HG02852 (cell line): Measurements from ENCODE around the gene FRS2.

Experiments
- ATAC-seq: cut with Tn5 transposase; IDR thresholded peaks from one replicate; pipeline ENCODE4 v1.9.1; 2021; ENCODE audit warnings: mild to moderate bottlenecking, moderate library complexity; ENCODE audit not compliant: unreplicated experiment

The FRS2 gene

GRCh38 chr12:69459477-69459876, 10.7 kb upstream of the FRS2 start:
- ATAC-seq = no peak

DNA sequence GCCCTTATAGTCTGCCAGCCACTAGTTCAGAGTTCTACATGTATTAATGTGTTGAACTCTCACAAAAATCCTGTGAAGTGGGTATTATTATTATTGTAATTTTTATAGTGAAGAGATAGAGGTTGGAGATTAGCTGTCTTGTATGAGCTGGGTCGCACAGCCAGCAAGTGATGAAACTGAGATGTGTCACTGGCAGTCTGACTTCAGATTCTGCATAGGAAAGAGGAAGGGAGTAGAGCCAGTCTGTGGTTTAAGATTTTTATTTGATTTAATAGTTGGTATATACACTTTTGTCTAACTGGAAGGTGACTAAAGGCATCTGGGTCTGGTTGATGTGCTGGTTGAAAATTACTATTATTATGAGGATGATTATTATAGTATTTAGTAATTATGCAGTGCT, 5.8 kb upstream of the FRS2 start:
- ATAC-seq = no peak

DNA sequence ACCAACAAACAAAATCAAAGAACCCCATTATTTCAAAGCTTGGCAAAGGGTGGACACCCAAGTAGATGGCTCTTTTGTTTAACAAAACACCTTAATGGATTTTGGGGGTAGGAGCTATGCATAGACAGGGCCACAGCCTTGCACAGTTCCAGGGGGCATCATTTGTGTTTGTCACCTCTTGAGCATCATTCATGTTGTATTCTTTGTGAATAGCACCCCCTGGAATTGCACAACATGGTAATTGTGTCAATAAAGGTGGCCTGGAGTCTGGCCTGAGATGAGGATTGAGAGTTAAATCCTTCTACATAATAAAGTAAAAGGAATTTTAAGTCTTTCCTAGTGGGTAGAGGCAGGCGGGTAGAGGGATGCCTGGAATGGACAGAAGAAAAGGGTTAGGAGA, 3.3 kb upstream of the FRS2 start:
- no peak for ATAC-seq

- no peak for ATAC-seq
Observed at GRCh38 chr12:69467366-69467765, 2.8 kb upstream of the FRS2 start.

- no peak for ATAC-seq
Observed at GRCh38 chr12:69468237-69469026, 1.8 kb upstream of the FRS2 start.

- no peak for ATAC-seq
Observed at GRCh38 chr12:69469854-69470188, 367 bp upstream of the FRS2 start.

- ATAC-seq = no peak
Observed at GRCh38 chr12:69471076-69471430, 865 bp downstream of the FRS2 start.

GRCh38 chr12:69471667-69472385, 1.6 kb downstream of the FRS2 start:
- ATAC-seq = no peak

DNA sequence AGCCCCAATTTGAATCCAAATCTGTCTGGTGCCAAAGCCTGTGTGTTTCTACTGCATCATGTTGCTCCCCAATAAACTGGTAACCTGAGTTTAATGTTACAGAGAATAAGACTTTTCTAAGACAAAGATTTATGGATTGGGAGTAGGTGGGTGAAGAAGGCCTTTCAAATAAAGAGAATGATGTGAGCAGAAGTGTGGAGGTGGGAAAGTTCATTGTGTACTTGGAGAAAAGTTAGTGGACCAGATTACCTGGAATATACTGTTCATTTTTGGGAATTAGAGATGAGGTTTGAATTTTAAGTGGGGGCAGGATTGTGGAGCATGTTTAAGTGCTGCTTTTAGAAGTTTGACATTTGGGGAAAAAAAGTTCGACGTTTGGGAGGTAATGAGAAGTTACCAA, 3.1 kb downstream of the FRS2 start:
- no peak for ATAC-seq

DNA sequence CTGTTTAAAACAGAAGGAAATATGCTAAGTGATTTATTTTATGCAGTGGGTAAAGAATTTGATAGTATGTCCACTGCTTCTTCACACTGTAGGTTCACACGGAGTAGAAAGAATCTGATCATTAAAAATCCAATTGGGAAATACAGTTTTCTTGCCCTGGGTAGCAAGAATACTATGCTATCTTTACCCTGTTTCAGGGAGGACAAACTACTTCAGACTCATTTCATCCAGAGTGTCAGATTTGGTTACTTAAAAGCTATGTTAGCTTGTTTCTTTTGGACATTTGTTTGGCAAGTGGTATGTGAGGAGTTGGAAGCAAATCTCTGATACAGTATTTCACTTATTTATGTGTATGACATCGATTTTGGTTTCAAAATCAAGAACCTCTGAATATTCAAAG, 4.3 kb downstream of the FRS2 start:
- no peak for ATAC-seq

- ATAC-seq = no peak
Observed at GRCh38 chr12:69475237-69475975, 5.2 kb downstream of the FRS2 start.

DNA sequence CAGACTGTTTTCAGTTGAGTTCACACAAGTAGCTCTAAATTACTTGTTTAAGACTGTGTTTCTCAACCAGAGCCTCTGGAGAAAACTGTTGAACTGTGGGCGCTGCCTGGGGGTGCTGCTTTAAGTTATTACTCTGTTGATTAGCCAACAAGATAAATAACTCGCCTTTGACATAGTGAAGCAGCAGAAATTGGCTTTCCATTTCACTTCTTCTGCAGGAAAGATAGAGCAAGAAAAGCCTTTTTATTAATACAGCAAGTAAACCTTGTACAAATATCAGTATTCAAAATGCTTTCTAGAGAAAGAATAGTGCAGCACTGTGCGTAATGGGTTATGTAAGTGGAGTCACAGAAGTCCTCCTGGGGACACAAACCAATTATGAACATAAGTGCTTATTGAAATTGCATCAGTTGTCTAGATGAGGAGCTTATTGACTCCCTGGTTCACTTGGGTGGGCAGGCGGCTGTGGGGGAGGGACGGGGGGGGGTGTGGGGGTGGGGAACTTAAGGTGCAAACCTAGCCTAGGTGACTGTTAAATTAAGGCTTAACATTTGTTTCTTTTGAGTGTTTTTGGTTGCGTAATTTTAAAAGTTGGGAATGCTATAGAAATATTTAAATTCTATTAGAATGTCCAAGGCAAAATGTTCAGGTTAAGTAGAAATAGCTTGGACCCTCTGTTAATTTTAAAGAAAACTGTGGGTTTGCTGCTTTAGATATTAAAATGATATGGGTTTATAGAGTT, 6.3 kb downstream of the FRS2 start:
- ATAC-seq = no peak

DNA sequence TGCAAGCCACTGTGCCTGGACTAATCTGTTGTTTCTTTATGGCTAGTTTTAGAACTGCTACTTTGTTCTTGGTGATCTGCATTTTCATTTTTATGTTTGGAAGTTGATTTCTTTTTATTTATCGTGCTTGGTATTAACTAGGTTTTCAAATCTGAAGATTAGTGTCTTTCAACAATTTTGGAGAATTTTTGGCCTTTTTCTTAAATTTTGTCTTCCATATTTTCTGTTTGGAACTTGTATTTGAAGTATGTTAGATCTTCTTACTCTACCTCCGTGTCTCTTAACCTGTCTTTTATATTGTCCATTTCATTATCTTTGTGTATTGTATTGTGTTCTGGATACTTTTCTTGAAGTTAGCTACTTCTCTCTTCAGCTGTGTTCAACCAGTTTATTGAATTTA, 9.5 kb downstream of the FRS2 start:
- no peak for ATAC-seq

GRCh38 chr12:69480698-69481097, 10.5 kb downstream of the FRS2 start:
- no peak for ATAC-seq

DNA sequence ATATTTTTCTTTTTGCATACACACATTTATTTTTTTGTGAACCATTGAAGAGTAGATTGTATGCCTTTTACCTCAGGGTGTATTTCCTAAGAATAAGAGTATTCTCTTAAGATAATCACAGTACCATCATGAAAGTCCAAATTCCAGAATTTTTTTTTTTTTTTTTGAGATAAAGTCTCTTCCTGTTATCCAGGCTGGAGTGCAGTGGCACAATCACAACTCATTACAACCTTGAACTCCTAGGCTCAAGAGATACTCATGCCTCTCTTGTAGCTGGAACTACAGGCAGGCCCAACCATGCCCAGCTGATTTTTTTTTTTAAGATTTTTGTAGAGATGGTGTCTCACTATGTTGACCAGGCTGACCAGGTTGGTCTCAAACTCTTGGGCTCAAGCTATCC, 10.9 kb downstream of the FRS2 start:
- no peak for ATAC-seq

GRCh38 chr12:69483700-69484099, 13.5 kb downstream of the FRS2 start:
- no peak for ATAC-seq

DNA sequence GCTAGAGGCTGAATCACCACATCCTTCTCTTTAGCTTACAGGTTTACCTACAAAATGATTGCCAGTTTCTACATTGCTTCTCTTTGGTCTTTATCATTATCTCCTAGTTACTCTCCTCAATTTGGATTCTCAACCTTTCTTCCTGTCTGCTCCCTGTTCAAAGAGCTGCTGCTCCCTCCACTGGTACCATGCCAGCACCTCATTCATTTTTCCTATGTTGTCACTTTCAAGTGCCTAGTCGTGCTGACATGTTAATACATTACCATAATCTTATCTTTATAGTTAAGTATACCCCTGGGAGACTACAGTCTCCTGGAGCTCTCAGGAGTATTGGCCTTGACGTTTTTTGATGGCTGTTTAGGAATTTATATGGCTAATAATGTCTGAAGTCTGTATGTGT, 14.2 kb downstream of the FRS2 start:
- ATAC-seq = no peak

- ATAC-seq = no peak
Observed at GRCh38 chr12:69490920-69491643, 20.9 kb downstream of the FRS2 start.

- no peak for ATAC-seq
Observed at GRCh38 chr12:69492739-69493138, 22.6 kb downstream of the FRS2 start.

DNA sequence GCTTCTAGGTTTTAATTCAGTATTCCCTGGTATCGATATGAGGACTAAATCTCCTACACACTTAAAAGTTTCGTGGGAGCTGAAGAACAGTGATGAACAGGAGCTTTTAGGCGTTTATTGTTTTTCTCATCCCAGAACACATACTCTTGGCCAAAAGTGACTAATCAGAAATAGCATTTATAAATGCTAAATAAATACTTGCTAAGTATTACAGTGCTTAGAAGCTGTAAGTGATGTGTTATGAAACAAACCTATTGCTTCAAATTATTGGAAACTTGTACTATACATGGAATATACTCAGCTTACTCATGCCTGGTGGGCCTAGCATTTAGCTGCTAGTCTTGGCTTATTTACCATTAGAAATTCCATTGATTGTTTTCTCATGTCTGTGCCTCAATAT, 24.9 kb downstream of the FRS2 start:
- ATAC-seq = no peak
